Transverse colon (tissue), 4 donors: Measurements from ENCODE around the gene TBATA.

Source experiments
- CTCF ChIP-seq, 5 experiments: fragments of 200-600 bp in 3 of 5; fragments of 450-650 bp in 2 of 5; sonication (generic) in 3 of 5; IDR thresholded peaks; 1 replicate in 2 of 5; 2 replicates in 3 of 5; pipeline ENCODE4 v1.5.1; 2016 to 2017; ENCODE audit warnings: antibody characterized with exemption in 5 of 5, inconsistent platforms in 3 of 5, mild to moderate bottlenecking in 2 of 5, moderate library complexity in 1 of 5
- POLR2A ChIP-seq: fragments of 450-650 bp; IDR thresholded peaks from one replicate; pipeline ENCODE4 v1.6.1; 2016; ENCODE audit warnings: antibody characterized with exemption, mild to moderate bottlenecking, moderate library complexity
- POLR2AphosphoS5 ChIP-seq, 3 donors: sonication (generic); formaldehyde crosslinking; IDR thresholded peaks; one replicate each; pipeline ENCODE4 v1.6.1; 2016; ENCODE audit warnings: antibody characterized with exemption in 3 of 3

GRCh38 chr10:70814126-70814525 is 28.9 kb upstream of the TBATA start:
- TF ChIP-seq CTCF (IDR thresholded peaks at IDR 0.05) (no peak), POLR2AphosphoS5 (IDR thresholded peaks at IDR 0.05) (no peak), POLR2A (no peak)
